Glomerular visceral epithelial cell (primary cell): ENCODE results near the gene LGI2.
"Not testable (repeated sequence)": the region's sequence is repeated elsewhere in the genome, so short reads cannot be mapped to it uniquely, and the experiment has no call there.

ENCODE experiments used
- DNase-seq: peaks from one replicate; pipeline ENCODE4 v3.0.0-alpha.2; 2016; ENCODE audit errors: extremely low spot score

The LGI2 gene

DNA sequence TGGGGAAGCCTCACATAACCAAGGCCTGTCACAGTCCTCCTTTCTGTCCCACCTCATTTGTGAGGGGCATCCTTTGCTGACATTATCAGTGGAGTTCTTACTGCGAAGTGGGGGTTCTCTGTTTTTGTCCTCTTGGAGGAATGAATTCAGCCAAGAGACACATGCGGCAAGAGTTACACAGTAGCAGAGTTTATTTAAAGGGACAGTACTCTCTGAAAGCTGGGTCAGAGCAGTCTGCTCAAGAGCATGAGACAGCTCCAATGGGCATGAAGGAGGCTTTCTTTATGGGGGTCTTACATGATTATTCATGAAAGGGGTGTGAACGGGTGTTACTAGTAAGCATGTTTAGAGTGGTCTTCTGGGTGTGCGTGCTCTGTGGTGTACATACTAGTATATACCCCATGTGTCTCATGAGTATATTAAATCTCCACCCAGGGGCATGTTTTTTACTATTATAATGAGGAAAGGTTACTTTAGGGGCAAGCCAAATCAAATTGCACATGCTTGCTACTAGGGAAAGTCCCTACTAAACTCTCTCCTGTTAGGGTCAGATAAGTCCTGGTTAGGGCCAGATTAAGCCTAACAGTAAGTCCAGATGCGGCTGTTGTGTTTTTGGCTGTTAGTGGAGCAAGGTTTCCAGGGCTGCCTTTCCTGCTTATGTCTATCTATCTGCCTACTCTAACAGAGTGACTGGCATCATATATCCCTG is 19.8 kb upstream of the LGI2 start:
- no peak for DNase-seq

DNA sequence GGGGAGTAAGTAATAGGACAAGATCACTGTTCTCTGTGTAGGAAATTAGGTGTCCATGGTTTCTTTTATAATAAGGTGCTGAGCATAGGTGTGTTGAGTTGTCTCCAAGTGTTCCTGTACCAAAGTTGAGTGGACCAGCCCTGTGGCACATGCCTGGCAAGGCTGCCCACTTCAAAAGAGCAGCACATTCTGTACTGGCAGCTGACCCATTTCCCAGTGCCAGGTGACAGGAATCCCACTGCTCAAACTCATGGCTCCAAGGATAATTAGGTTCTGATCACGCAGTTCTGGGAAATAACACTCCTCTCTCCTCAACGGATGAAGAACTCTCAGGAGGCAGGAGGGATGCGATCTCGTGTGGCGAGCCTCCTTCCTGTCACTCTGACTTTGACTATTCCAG is 12.8 kb upstream of the LGI2 start:
- DNase-seq = no peak

- no peak for DNase-seq
Measured at GRCh38 chr4:25033526-25033925, 2.8 kb upstream of the LGI2 start.

DNA sequence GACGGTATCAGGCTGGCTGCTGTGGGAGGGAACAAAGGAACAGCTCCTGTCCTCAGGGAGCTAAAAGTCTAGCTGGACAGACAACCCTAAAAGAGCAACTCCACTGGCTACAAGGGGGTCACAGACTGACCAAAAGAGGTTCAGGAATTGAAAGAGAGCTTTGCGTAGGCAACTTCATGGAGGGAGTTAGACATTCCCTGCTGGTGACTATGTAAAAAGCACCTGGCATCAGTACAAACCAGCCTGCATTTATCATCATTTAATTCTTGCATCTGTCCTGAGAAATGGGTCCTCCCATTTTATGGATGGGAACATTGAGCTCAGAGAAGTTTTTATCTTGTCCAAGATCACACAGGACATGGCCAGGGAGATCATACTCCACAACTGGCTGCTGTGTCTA is 1.4 kb upstream of the LGI2 start:
- DNase-seq = no peak

DNA sequence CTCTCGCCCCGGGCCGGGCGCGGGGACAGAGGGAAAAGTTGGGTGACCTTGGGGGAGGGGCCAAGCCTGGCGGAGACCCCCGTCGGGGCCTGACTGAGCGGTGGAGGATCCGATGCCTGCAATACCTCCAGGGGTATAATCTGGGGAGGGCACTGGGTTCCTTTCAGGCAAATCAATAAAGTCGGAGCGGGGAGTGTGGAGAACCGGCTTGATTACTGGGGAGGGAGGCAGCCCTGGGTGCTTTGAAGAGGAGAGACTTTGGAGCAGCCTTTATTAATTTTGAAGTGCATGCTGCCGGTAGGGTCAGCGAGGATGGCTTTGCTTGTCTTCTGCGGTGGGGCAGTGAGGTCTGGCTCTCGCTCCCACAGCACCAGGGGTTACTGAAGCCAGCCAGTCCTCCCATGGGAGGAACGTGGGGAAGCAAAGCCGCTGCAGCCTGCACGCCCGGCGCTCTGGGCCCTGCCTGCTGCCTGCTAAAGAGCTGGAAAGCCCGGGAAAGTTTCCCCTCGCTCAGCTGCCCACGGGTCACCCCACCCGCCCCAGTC is 403 bp upstream of the LGI2 start:
- DNase-seq = peak; percentile 38

- DNase-seq = no peak
Measured at GRCh38 chr4:25029479-25030276, 1.1 kb downstream of the LGI2 start.

DNA sequence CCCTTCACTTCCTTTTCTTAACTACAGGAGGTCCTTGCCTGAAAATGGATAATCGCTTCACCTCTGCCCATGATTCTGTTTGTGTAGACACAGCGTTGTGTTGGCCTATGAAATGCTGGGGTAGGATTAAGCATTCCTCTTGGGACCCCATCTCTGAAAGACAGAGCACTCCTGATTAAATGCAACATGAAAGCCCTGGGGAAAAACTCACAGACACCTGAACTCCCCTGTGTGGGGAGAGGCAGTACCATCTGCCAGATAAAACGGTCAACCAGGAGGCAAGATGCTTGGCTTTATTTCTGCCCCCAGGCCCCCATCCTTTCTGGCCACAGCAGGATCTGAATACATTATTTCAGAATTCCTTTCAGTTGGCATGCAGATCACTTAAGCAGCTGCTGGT is 1.9 kb downstream of the LGI2 start:
- no peak for DNase-seq

DNA sequence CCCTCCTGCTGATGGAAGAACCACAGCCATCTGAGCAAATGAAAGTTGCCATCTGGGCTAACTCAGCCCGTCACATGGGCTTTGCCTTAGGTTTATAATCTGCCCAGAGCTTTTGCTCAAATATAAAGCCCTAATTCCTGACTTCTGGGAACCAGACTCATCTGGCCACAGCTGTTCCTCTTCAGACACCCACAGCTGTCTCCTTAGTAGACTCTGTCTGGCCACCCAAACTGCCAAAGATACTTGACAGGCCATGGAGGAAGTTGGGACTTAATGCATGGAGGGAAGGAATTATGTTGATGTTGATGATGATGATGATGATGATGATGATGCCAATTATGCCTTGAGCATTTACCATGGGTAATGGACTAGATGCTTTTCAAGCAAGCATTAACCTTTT is 8.0 kb downstream of the LGI2 start:
- DNase-seq = no peak

DNA sequence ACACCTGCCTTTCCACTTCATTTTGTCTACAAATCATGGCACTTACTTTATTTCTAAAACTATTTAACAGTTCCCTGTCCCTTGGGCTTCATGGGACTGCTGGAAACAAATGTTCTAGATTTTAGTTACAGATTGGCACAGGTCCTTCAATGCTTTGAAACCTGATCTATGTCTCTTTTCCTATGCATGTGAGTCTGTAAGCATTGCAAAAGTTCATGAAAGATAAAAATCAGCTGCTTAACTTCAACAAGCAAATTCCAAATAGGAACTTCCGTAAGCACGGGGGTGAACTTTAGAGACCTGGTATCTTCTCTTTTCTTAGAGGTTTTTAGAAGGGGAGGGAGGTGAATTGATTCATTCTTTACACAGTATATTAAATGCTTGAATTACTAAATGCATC is 9.5 kb downstream of the LGI2 start:
- no peak for DNase-seq

DNA sequence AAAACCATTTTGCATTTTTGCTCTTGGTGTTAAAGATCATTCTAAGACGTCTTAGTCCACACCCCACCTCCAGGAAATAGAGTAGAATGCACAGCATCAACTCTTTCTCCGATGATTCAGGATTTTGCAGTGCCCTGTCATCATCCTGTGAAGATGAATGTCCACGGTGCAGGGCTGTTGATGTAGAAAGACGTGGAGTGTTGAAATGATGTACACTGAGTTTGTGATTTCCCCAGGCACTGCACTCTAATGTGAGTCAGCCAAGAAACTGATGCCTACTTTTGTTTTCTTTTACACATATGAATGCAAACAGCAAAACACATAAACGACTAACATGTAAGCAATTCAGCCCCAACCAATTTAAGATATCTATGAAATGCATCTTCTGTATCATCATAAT is 10.5 kb downstream of the LGI2 start:
- DNase-seq = no peak

DNA sequence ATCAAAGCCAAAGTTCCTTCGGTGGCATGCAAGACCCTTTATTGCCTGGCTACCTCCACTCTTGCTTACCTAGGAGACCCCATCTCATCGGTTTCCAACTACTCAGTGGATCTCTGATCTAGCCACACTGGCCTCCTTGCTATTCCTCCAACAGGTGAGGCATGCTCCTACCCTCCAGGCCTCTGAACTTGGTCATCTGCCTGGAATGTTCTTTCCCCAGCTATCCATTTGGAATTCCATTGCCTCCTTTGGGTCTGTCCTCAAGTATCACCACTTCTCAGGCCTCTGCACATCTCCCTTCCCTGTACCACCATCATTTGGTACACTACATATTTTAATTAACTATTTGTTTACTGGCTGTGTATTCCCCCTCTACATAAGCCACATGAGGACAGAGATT is 11.2 kb downstream of the LGI2 start:
- DNase-seq = no peak

- no peak for DNase-seq
Measured at GRCh38 chr4:25015012-25015411, 15.7 kb downstream of the LGI2 start.

DNA sequence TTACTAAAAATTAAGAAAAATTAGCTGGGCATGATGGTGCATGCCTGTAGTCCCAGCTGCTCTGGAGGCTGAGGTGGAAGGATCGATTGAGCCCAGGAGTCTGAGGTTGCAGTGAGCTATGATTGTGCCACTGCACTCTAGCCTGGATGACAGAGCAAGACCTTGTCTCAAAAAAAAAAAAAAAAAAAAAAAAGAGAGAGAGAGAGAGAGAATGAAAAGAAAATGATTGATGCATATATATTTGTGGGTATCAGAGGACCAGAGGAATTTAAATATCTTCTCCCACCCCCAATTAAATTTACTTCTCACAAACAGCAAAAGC is 16.1 kb downstream of the LGI2 start:
- DNase-seq = not testable (repeated sequence)

DNA sequence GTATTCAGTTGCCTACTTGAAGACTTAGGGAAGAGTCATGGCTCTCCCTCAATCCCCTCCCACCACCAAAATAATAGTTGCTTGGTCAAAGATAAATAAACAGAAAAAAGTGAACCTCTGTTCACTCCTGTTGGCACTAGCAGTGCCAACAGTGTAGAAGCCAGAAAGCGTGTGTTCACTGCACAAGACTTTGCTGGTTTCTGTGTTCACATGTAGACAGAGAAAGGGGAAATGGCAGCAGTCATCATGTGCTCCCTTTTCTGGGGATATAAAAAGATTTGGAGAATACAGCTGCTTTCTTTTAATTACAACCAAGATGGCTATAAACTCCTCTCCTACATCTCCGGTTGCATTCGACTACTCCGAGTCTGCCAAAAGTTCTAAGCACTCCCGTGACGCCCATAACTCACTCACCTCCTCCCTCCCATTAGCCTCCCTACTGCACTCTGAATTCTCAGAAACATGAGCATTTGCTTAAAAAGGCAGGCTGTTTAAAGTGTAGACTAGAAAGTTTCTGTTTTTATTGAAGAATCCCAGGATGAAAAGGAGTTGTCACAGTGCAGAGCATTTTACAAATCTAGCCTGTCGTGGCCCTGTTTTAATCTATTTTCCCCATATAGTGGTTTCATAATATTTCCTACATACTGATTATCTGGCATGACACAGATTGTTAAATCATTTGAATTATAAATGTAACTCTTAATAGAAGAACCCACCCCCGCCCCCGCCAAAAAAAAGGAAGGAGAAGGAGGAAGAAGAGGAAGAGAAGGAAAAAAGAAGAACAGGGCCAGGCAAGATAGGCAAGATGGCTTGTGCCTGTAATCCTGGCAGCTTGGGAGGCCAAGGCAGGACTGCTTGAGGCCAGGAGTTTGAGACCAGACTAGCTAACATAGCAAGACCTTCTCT is 16.7 kb downstream of the LGI2 start:
- no peak for DNase-seq

- DNase-seq = no peak
Measured at GRCh38 chr4:25012655-25013054, 18.1 kb downstream of the LGI2 start.

DNA sequence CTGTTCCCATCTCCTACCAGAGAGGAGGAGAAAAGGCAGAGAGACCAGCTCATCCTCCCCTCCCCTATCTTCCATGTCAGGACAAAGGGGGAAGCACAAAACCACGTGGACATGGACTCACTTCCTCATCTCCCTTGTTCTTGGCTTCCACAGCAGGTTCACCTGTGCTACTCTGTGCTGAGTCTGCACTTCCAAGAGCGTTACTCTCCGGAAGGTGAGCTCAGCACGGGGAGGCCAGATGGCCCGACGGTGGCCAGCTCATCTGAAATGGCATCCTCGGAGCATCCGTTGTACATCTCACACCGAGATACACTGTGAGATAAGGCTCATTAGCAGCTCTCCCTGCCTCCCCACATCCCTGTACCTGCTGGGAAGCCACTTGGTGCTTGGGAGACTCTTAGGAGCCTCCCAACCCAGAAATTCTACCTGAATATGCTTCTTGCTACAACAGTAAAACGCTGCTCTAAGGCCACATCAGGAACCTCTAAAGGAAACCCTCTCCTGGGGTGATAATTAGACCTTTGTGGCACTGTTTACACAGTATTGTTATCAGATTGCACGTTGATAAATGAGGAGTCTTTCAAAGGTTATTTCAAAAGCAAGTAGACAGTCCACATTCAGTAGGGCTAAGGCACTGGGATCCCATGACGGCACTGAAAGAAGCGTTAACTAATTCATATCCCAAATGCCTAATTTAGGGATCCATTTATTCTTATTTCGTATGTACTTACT is 19.4 kb downstream of the LGI2 start:
- DNase-seq = no peak

DNA sequence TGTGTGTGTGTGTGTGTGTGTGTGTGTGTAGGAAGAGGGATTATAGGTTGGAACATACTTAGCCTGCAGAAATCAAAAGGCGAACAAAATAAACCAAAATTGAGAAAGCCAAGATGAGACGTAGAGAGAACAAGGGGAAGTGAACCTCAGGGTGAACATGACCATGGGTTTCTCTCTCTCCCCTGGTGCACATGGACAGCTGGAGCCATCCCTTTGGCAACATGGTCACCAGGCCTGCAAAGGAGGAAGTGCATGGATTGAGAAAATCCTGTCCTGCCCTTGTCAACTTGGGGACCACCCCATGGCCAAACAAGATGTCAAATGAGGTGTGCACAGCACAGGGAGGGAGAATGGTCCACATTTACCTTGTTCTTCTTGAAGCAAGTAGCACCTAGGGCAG is 23.1 kb downstream of the LGI2 start:
- DNase-seq = no peak

- no peak for DNase-seq
Measured at GRCh38 chr4:25002681-25003080, 28.1 kb downstream of the LGI2 start.

DNA sequence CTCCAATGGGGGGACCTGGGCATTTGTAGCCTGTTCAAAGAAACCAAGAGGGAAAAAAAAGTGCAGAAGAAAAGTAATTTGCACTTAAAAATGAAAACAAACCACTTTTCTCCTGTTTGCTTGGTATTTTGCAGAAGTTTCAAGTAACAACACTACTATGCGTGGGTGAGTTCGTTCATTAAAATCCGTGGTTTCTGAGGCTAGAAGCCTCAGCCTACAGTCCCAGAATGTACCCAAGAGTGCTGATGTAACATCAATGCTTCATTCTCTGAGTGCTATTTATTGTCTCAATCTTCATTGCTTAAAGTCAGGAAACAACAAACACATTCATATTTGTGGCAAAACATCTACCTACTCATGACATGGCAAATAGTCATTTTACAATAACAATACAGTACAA is 29.2 kb downstream of the LGI2 start:
- no peak for DNase-seq

DNA sequence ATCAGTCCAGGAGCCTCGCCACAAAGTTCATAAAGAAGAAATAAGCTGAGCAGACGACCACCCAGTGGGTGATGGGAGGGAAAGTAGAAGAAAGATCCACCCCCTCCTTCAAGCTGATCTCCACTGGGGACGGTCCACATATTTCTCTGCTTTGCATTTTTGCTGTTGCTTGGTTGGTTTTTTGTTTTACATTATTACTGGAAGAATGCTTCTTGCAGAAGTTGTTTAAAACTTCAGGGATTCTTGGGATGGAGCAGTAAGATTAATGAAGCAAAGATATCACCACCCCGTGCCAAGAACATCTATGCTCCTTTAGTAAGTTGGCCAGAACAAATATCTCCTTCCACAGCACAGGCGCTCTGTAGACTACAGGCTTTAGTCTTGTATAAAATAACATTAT is 30.1 kb downstream of the LGI2 start:
- no peak for DNase-seq

- DNase-seq = no peak
Measured at GRCh38 chr4:24999392-25000089, 31.2 kb downstream of the LGI2 start.
